HepG2 (cell line): Measurements from ENCODE around the gene HIPK2. TPM values are rescaled to one million over a fixed set of nuclear protein-coding genes. Genes with fewer than 3 reads are reported as not detected.
A peak's percentile ranks its signal among the peaks of the same experiment; 100 is the strongest.

Source experiments
- ATAD3A ChIP-seq: sonication (generic); formaldehyde crosslinking; IDR thresholded peaks from 2 replicates; pipeline ENCODE4 v1.4.0; 2020; ENCODE audit warnings: missing genetic modification reagents
- CEBPG ChIP-seq: IDR thresholded peaks from 2 replicates; pipeline ENCODE4 v1.6.1; 2016
- GATAD2A ChIP-seq: IDR thresholded peaks from 2 replicates; pipeline ENCODE4 v1.6.1; 2016
- HHEX ChIP-seq: IDR thresholded peaks from 2 replicates; pipeline ENCODE4 v1.6.1; 2016; ENCODE audit warnings: control low read depth
- ISX ChIP-seq: sonication (generic); formaldehyde crosslinking; conservative IDR thresholded peaks from 2 replicates; pipeline ENCODE4 v1.5.0; 2020; ENCODE audit warnings: missing genetic modification reagents
- MYC ChIP-seq: sonication (generic); formaldehyde crosslinking; IDR thresholded peaks from 2 replicates; pipeline ENCODE4 v1.9.0; 2021; ENCODE audit warnings: missing genetic modification reagents, borderline replicate concordance
- RAD51 ChIP-seq: fragments of 450-650 bp; IDR thresholded peaks from 2 replicates; pipeline ENCODE4 v1.6.1; 2016; ENCODE audit warnings: borderline replicate concordance
- SIN3A ChIP-seq: IDR thresholded peaks from 2 replicates; pipeline ENCODE4 v1.6.1; 2011; ENCODE audit warnings: low read depth, mild to moderate bottlenecking, control low read depth, low read length, borderline replicate concordance
- TBX3 ChIP-seq: fragments of 450-650 bp; IDR thresholded peaks from 2 replicates; pipeline ENCODE4 v1.6.1; 2017; ENCODE audit warnings: antibody characterized with exemption, mild to moderate bottlenecking, inconsistent platforms, borderline replicate concordance
- ZIK1 ChIP-seq: sonication (generic); formaldehyde crosslinking; IDR thresholded peaks from 2 replicates; pipeline ENCODE4 v1.5.0; 2020; ENCODE audit warnings: mild to moderate bottlenecking, low read depth, missing genetic modification reagents, borderline replicate concordance
- ZNF382 ChIP-seq: sonication (generic); formaldehyde crosslinking; IDR thresholded peaks from 2 replicates; pipeline ENCODE4 v1.5.0; 2020; ENCODE audit warnings: missing genetic modification reagents, mild to moderate bottlenecking, borderline replicate concordance
- ZNF44 ChIP-seq: sonication (generic); formaldehyde crosslinking; IDR thresholded peaks from 2 replicates; pipeline ENCODE4 v1.5.1; 2020; ENCODE audit warnings: mild to moderate bottlenecking, missing genetic modification reagents
- ZNF512B ChIP-seq: sonication (generic); formaldehyde crosslinking; IDR thresholded peaks from 2 replicates; pipeline ENCODE4 v1.5.1; 2020; ENCODE audit warnings: missing genetic modification reagents, mild to moderate bottlenecking, borderline replicate concordance
- ZNF550 ChIP-seq: sonication (generic); formaldehyde crosslinking; IDR thresholded peaks from 2 replicates; pipeline ENCODE4 v1.4.0; 2020; ENCODE audit warnings: mild to moderate bottlenecking, missing genetic modification reagents, borderline replicate concordance
- ZNF589 ChIP-seq: sonication (generic); formaldehyde crosslinking; conservative IDR thresholded peaks from 2 replicates; pipeline ENCODE4 v1.8.0; 2022; ENCODE audit warnings: mild to moderate bottlenecking, moderate library complexity, missing genetic modification reagents
- ZNF7 ChIP-seq: IDR thresholded peaks from 2 replicates; pipeline ENCODE4 v1.6.1; 2016; ENCODE audit warnings: missing biosample characterization, missing genetic modification reagents
- ZNF709 ChIP-seq: sonication (generic); formaldehyde crosslinking; IDR thresholded peaks from 2 replicates; pipeline ENCODE4 v1.5.0; 2020; ENCODE audit warnings: mild to moderate bottlenecking, missing genetic modification reagents
- ZNF773 ChIP-seq: sonication (generic); formaldehyde crosslinking; IDR thresholded peaks from 2 replicates; pipeline ENCODE4 v1.4.0; 2020; ENCODE audit warnings: missing genetic modification reagents, borderline replicate concordance
- ZNF800 ChIP-seq: sonication (generic); formaldehyde crosslinking; IDR thresholded peaks from 2 replicates; pipeline ENCODE4 v1.4.0; 2020; ENCODE audit warnings: missing genetic modification reagents
- ZNF841 ChIP-seq: sonication (generic); formaldehyde crosslinking; IDR thresholded peaks from 2 replicates; pipeline ENCODE4 v1.8.1; 2023; ENCODE audit warnings: missing genetic modification reagents, borderline replicate concordance
- polyA plus RNA-seq, 8 experiments: library from polyadenylated mRNA; depleted of rRNA in 3 of 8; stranded (reverse) in 7 of 8; unstranded in 1 of 8; fragments of >200 nt; fragmentation: Illumina TruSeq in 4 of 8; extraction: Trizol in 4 of 8; gene quantifications; 2 replicates each; pipeline versions ENCODE4 v1.2.1 to v1.2.3, GENCODE V29; 2011 to 2016; ENCODE audit warnings: low read depth in 4 of 8, missing spikeins in 1 of 8, mixed read lengths in 1 of 8; ENCODE audit not compliant: insufficient read depth in 1 of 8
- total RNA-seq, 5 experiments: library from RNA; depleted of rRNA; stranded (reverse); fragments of >200 nt; fragmentation: Illumina TruSeq; extraction: Trizol; gene quantifications; 2 replicates each; pipeline ENCODE4 v1.2.3, GENCODE V29; 2016; ENCODE audit warnings: low read depth in 1 of 5
- TF ChIP-seq, protein P1 (sequence below): sonication (generic); formaldehyde crosslinking; IDR thresholded peaks from 2 replicates; pipeline ENCODE4 v1.5.1; 2020; ENCODE audit warnings: mild to moderate bottlenecking, missing genetic modification reagents, moderate library complexity
- TF ChIP-seq, protein P2 (sequence below): sonication (generic); formaldehyde crosslinking; IDR thresholded peaks from 2 replicates; pipeline ENCODE4 v1.8.0; 2023; ENCODE audit warnings: mild to moderate bottlenecking, missing genetic modification reagents

HIPK2 gene
- total and polyA plus RNA-seq, 2 of the 13 experiments (the other 11 are each of a cell fraction or from before 2014, with no cell fraction given) = 14.4 to 20.2 TPM

GRCh38 chr7:139745678-139746143 lies 32.1 kb downstream of the HIPK2 start (continued):
- TF ChIP-seq, protein P1, sequence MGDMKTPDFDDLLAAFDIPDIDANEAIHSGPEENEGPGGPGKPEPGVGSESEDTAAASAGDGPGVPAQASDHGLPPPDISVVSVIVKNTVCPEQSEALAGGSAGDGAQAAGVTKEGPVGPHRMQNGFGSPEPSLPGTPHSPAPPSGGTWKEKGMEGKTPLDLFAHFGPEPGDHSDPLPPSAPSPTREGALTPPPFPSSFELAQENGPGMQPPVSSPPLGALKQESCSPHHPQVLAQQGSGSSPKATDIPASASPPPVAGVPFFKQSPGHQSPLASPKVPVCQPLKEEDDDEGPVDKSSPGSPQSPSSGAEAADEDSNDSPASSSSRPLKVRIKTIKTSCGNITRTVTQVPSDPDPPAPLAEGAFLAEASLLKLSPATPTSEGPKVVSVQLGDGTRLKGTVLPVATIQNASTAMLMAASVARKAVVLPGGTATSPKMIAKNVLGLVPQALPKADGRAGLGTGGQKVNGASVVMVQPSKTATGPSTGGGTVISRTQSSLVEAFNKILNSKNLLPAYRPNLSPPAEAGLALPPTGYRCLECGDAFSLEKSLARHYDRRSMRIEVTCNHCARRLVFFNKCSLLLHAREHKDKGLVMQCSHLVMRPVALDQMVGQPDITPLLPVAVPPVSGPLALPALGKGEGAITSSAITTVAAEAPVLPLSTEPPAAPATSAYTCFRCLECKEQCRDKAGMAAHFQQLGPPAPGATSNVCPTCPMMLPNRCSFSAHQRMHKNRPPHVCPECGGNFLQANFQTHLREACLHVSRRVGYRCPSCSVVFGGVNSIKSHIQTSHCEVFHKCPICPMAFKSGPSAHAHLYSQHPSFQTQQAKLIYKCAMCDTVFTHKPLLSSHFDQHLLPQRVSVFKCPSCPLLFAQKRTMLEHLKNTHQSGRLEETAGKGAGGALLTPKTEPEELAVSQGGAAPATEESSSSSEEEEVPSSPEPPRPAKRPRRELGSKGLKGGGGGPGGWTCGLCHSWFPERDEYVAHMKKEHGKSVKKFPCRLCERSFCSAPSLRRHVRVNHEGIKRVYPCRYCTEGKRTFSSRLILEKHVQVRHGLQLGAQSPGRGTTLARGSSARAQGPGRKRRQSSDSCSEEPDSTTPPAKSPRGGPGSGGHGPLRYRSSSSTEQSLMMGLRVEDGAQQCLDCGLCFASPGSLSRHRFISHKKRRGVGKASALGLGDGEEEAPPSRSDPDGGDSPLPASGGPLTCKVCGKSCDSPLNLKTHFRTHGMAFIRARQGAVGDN (CRISPR knock-in tag) = peak; percentile 80
- no peak for TF ChIP-seq HHEX (CRISPR knock-in tag)
- TF ChIP-seq ZNF7 (CRISPR knock-in tag) = no peak
- TF ChIP-seq SIN3A = no peak
- TF ChIP-seq RAD51 = no peak
- no peak for TF ChIP-seq ZNF800 (CRISPR knock-in tag)
- TF ChIP-seq ISX (CRISPR knock-in tag) = no peak
- no peak for TF ChIP-seq ZNF841 (CRISPR knock-in tag)
- TF ChIP-seq, protein P2, sequence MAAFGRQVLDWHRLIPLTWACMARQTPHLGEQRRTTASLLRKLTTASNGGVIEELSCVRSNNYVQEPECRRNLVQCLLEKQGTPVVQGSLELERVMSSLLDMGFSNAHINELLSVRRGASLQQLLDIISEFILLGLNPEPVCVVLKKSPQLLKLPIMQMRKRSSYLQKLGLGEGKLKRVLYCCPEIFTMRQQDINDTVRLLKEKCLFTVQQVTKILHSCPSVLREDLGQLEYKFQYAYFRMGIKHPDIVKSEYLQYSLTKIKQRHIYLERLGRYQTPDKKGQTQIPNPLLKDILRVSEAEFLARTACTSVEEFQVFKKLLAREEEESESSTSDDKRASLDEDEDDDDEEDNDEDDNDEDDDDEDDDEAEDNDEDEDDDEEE (CRISPR knock-in tag) = no peak
- TF ChIP-seq MYC (CRISPR knock-in tag) = peak; percentile 21; the same call in 1 of the 2 replicates
- no peak for TF ChIP-seq ZNF550
- TF ChIP-seq ZNF44 (CRISPR knock-in tag) = no peak
- TF ChIP-seq ZNF773 (CRISPR knock-in tag) = no peak
- no peak for TF ChIP-seq ZNF589 (CRISPR knock-in tag)
- no peak for TF ChIP-seq ZNF709 (CRISPR knock-in tag)
- TF ChIP-seq ZNF382 (CRISPR knock-in tag) = no peak
- no peak for TF ChIP-seq ZIK1
- no peak for TF ChIP-seq ATAD3A (CRISPR knock-in tag)
- TF ChIP-seq GATAD2A = peak; percentile 85
- TF ChIP-seq TBX3 = peak; percentile 29; the same call in 1 of the 2 replicates
- peak; percentile 72 for TF ChIP-seq CEBPG (CRISPR knock-in tag)
- no peak for TF ChIP-seq ZNF512B (CRISPR knock-in tag)
